GM12878 (cell line): ENCODE measurements around the gene BIRC7.

Experiments
- BCL11A ChIP-seq: IDR thresholded peaks from 2 replicates; pipeline ENCODE4 v1.6.1; 2011; ENCODE audit warnings: low read depth, low read length
- BHLHE40 ChIP-seq, 2 experiments: fragments of 450-650 bp in 1 of 2; IDR thresholded peaks; 2 replicates each; pipeline ENCODE4 v1.6.1; 2011 to 2017; ENCODE audit warnings: low read depth in 2 of 2, borderline replicate concordance in 1 of 2, improper control_type of control experiment in 1 of 2, low read length in 1 of 2, mild to moderate bottlenecking in 1 of 2
- BMI1 ChIP-seq: fragments of 450-650 bp; IDR thresholded peaks from 2 replicates; pipeline ENCODE4 v1.6.1; 2016; ENCODE audit warnings: mild to moderate bottlenecking, moderate library complexity, borderline replicate concordance
- CHD2 ChIP-seq: IDR thresholded peaks from 2 replicates; pipeline ENCODE4 v1.6.1; 2011; ENCODE audit warnings: low read depth, low read length, improper control_type of control experiment, borderline replicate concordance
- CTCF ChIP-seq, 3 experiments: IDR thresholded peaks in 2 of 3; conservative IDR thresholded peaks in 1 of 3; 2 replicates each; pipeline ENCODE4 v1.5.1; 2011; ENCODE audit warnings: low read depth in 3 of 3, low read length in 3 of 3, mild to moderate bottlenecking in 3 of 3, control low read depth in 2 of 3, moderate library complexity in 2 of 3, inconsistent platforms in 1 of 3, mixed read lengths in 1 of 3; ENCODE audit not compliant: control insufficient read depth in 2 of 3, insufficient read depth in 1 of 3; ENCODE audit errors: extremely low read depth in 1 of 3
- EED ChIP-seq: sonication (generic); IDR thresholded peaks from 2 replicates; pipeline ENCODE4 v1.6.1; 2016; ENCODE audit warnings: antibody characterized with exemption, low read depth
- ESRRA ChIP-seq: IDR thresholded peaks from 2 replicates; pipeline ENCODE4 v1.6.1; 2012; ENCODE audit warnings: mild to moderate bottlenecking, low read length, improper control_type of control experiment
- EZH2 ChIP-seq: IDR thresholded peaks from 2 replicates; pipeline ENCODE4 v1.6.1; 2012; ENCODE audit warnings: low read depth, mild to moderate bottlenecking, control low read depth, inconsistent platforms, low read length, borderline replicate concordance; ENCODE audit not compliant: control insufficient read depth
- FOXM1 ChIP-seq: IDR thresholded peaks from 2 replicates; pipeline ENCODE4 v1.6.1; 2012; ENCODE audit warnings: low read depth, mild to moderate bottlenecking, inconsistent platforms, low read length, moderate library complexity
- POLR2AphosphoS5 ChIP-seq: IDR thresholded peaks from 2 replicates; pipeline ENCODE4 v1.6.1; 2011; ENCODE audit warnings: mild to moderate bottlenecking, low read length, inconsistent platforms
- STAT3 ChIP-seq: IDR thresholded peaks from 2 replicates; pipeline ENCODE4 v1.6.1; 2011; ENCODE audit warnings: low read depth, low read length, improper control_type of control experiment
- ZBTB40 ChIP-seq: fragments of 450-650 bp; IDR thresholded peaks from 2 replicates; pipeline ENCODE4 v1.6.1; 2016; ENCODE audit warnings: mild to moderate bottlenecking, moderate library complexity, borderline replicate concordance
- ZNF24 ChIP-seq: fragments of 450-650 bp; IDR thresholded peaks from 2 replicates; pipeline ENCODE4 v1.6.1; 2017; ENCODE audit warnings: antibody characterized with exemption, mild to moderate bottlenecking
- ZSCAN29 ChIP-seq: fragments of 450-650 bp; IDR thresholded peaks from 2 replicates; pipeline ENCODE4 v1.6.1; 2017; ENCODE audit warnings: mild to moderate bottlenecking, moderate library complexity

- TF ChIP-seq STAT3 (no peak), EZH2 (no peak), EED (no peak), BHLHE40 (IDR thresholded peaks at IDR 0.05; ENCODE audit: borderline replicate concordance in 1 of 2, low read depth in 2 of 2, low read length in 1 of 2) (no peak), FOXM1 (no peak), POLR2AphosphoS5 (no peak), BMI1 (no peak), CHD2 (no peak), CTCF (IDR thresholded peaks at IDR 0.05 in 2 of 3, conservative IDR thresholded peaks at IDR 0.05 in 1 of 3; ENCODE audit: control insufficient read depth in 2 of 3, extremely low read depth in 1 of 3, insufficient read depth in 1 of 3, low read depth in 3 of 3, low read length in 3 of 3) (no peak), ZSCAN29 (no peak), ZNF24 (no peak), ESRRA (no peak), BCL11A (no peak), ZBTB40 (no peak)
Measured at GRCh38 chr20:63219866-63220521, 15.7 kb upstream of the BIRC7 start.
